HG03571 (cell line): ENCODE data around the gene SEC14L6.
"Not testable (repeated sequence)": the region's sequence is repeated elsewhere in the genome, so short reads cannot be mapped to it uniquely, and the experiment has no call there.

ENCODE experiments used
- ATAC-seq: cut with Tn5 transposase; IDR thresholded peaks from one replicate; pipeline ENCODE4 v1.9.1; 2021; ENCODE audit not compliant: unreplicated experiment

The SEC14L6 gene

DNA sequence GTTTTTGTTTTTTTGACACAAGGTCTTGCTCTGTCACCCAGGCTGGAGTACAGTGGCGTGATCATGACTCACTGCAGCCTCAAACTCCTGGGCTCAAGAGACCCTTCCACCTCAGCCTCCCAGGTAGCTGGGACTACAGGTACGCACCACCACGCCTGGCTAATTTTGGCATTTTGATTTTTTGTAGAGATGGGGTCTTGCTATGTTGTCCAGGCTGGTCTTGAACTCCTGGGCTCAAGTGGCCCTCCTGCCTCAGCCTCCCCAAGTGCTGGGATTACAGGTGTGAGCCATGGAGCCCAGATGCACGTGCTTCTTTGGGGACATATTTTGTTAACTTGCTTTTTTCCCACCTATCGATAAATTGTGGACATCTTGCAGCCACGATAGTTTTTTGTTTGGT is 20.7 kb upstream of the SEC14L6 start:
- ATAC-seq, result not testable (repeated sequence)

GRCh38 chr22:30566125-30566524 is 19.6 kb upstream of the SEC14L6 start:
- ATAC-seq, result no peak

GRCh38 chr22:30565341-30565740 is 18.8 kb upstream of the SEC14L6 start:
- no peak for ATAC-seq

DNA sequence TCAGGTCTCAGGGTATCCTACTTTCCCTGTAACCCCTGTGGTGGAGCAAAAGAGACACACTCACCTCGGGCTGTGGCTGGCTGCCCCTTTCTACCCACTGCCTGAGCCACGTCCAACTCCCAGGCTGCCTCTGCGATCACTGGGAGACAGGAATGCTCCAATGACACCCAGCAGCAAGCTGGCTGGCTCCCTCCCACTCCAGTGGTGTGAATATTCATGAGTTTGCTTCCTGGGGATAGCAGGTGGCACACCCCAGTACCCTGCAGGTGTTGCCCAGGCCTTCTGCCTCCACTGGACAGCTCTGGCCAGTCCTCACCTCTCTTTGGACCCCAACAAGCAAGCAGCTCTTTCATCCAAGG is 18.2 kb upstream of the SEC14L6 start:
- ATAC-seq, result no peak

GRCh38 chr22:30564045-30564760 is 17.7 kb upstream of the SEC14L6 start:
- ATAC-seq, result no peak

- ATAC-seq, result no peak
These were observed 15.8 kb upstream of the SEC14L6 start for GRCh38 chr22:30562366-30562765.

GRCh38 chr22:30561402-30562189 is 15.1 kb upstream of the SEC14L6 start:
- ATAC-seq, result no peak

DNA sequence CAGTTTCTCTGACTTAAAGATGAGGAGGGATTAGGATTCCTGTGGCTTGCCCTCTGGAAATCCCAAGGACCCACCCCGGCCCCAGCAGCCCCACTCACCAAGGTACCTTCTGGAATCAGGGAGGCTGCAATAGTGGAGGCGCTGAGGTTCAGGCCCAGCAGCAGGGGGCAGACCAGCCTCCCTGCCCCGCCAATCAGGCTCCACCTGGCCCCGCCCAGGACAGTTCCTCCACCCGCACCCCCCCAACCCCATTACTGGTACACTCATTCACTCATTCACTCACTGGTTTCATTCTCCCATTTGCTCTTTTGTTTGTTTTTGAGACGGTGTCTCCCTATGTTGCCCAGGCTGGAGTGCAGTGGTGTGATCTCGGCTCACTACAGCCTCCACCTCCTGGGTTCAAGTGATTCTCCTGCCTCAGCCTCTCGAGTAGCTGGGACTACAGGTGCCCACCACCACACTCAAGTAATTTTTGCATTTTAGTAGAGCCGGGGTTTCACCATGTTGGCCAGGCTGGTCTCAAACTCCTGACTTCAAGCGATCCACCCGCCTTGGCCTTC is 14.2 kb upstream of the SEC14L6 start:
- ATAC-seq, result not testable (repeated sequence)

DNA sequence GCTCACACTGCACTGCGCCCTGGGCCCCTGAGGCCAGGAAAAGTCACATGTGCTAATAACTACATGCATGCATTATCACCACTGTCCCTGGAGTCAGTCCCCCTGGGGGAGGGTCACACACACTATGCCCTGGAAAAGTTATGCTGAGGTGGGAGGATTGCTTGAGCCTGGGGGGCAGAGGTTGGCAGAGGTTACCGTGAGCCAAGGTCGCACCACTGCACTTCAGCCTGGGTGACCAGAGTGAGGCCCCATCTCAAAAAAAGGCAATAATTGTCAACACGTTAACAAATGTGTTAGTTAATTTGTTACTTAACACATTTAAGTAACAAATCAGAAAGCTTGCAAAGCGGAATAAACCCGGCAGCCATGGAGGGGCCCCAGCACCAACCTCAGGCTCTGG is 13.3 kb upstream of the SEC14L6 start:
- ATAC-seq, result no peak

DNA sequence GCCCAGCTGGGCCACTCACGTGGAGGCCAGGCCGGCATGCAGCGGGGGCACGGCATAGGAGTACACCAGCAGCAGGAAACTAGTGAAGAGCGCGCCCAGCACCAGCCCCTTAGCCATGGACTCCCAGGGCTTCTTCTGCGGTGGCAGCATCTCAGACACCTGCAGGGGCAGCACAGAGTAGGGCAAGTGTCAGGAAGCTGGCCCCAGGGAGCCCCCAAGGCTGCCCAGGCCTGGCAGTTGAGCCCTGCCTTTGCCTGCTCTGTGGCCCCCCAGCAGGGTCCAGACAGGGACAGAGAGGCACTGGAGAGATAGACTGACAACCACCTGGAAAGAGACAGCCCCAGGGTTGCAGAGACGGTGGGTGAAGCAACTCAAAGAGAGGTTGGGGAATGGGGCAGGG is 10.7 kb upstream of the SEC14L6 start:
- no peak for ATAC-seq

DNA sequence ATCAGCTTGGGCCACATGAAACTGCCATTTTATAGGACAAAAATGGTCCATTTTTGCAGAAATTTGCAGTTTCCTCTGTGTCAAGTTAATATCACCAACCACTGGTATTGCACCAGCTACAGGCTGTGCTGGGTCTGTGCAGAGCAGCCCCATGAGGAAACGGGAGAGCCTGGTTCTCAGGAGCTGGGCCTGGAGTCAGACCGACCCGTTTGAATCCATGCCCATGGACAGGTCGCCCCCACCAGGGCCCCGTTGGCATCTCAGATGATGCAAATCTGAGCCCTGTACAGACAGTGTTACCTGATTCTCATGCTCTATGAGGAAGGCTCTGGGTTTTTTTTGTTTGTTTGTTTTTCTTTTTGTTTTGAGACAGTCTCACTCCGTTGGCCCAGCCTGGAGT is 9.8 kb upstream of the SEC14L6 start:
- ATAC-seq, result no peak

DNA sequence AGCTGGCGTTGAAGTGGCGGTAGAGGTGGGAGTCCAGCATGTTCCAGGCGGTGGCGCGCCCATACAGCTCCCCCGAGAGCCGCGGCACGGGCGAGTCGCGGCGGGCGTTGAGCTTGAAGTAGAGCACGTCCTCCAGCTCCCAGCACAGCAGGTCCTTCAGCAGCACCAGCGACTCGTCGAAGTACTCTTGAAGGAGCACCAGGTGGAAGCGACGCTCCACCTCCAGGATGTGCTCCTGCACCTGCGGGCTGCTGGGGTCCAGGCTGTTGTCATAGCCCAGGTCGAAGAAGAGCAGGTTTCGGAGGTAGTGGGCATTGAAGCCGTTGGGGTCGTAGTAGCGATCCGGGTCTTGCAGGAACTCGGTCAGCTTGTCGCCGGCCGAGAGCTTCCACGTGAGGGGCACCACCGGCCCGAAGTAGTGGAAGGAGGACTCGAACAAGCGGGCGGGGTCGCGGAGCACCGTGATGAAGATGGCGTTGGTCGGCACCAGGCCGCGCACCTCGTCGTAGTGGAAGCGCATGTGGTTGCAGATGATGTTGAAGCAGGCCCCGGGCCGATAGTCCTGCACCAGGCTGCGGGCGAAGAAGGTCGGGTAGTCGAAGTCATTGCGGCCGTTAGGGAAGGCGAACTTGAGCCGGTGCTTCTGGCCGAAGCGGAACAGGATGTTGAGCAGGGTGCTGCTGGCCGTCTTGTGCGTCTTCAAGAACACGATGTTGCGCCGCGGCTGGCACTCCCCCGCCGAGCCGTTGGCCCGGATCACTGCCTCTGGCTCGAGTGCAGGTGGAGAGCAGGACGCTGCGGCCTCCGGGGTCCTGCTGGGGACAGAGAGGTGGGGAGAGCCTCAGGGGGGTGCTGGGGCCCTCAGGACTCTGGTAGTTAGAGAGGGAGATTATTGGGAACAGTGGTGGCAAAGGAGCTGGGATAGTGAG is 9.0 kb upstream of the SEC14L6 start:
- no peak for ATAC-seq

GRCh38 chr22:30553971-30554370 is 7.4 kb upstream of the SEC14L6 start:
- no peak for ATAC-seq

- no peak for ATAC-seq
These were observed 6.2 kb upstream of the SEC14L6 start for GRCh38 chr22:30552719-30553118.

GRCh38 chr22:30551813-30552212 is 5.3 kb upstream of the SEC14L6 start:
- not testable (repeated sequence) for ATAC-seq

GRCh38 chr22:30547188-30547587 is 647 bp upstream of the SEC14L6 start:
- no peak for ATAC-seq

- no peak for ATAC-seq
These were observed 3.7 kb downstream of the SEC14L6 start for GRCh38 chr22:30542811-30543188.

DNA sequence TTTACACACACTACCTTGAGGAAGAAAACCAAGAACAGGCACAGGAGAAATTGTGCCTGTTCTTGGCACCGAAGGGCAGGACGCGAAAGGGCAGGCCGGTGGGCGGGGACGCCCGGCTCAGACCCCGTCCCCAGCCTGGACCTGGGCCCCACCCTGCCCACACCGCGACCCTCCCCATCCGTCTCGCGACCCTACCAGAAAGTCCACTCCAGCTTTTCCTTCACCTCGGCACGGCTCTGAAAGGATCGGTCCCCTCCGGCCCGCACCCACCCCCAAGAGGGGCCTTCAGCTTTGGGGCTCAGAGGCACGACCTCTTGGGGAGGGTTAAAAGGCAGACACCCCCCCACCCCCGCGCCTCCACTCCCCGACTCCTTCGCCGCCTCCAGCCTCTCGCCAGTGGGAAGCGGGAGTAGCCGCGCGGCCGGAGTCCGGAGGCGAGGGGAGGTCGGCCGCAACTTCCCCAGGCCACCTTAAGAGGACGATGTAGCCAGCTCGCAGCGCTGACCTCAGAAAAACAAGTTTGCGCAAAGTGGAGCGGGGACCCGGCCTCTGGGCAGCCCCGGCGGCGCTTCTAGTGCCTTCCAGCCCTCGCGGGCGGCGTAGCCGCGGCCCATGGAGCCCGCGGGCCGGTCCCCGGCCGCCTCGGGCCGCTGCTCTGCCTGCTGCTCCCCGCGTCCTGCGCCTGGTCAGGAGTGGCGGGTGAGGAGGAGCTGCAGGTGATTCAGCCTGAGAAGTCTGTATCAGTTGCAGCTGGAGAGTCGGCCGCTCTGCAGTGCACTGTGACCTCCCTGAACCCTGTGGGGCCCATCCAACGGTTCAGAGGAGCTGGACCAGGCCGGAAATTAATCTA is 4.4 kb downstream of the SEC14L6 start:
- no peak for ATAC-seq

DNA sequence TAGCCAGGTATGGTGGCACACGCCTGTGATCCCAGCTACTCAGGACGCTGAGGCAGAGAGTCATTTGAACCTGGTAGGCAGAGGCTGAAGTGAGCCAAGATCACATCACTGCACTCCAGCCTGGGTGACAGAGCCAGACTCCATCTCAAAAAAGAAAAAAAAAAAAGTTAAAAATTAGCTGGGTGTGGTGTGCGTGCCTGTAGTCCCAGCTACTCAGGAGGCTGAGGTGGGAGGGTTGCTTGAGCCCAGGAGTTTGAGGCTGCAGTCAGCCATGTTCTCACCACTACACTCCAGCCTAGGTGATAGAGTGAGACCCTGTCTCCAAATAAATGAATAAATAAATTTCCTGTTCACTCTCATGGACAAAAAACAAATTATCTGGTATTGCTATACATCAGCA is 5.0 kb downstream of the SEC14L6 start:
- not testable (repeated sequence) for ATAC-seq

DNA sequence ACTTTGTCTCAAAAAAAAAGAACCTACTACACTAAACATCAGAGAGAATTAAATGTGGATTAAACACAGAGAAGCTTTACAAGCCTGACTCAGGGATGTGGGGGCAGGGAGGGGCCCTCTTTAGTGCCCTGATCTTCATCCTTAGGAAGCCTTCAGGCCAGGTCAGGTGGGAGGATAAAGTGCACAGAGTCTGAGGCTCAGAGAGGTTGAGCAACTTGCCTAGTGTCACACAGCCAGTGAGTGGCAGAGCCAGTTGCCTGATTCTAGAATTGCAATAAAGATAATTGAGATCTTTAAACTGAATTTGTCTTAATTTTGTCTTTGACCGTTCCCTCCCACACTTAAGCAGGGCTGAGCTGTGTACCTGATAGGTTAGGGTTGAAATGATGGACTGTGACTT is 7.2 kb downstream of the SEC14L6 start:
- ATAC-seq, result no peak
